Cortex of kidney (tissue), 1 donor: ENCODE data around the gene TGM5.
"Not testable (repeated sequence)": the region's sequence is repeated elsewhere in the genome, so short reads cannot be mapped to it uniquely, and the experiment has no call there.

Experiments
- DNase-seq: peaks from one replicate; lab custom pipeline; 2025; lab: John Stamatoyannopoulos, UW

Gene TGM5

DNA sequence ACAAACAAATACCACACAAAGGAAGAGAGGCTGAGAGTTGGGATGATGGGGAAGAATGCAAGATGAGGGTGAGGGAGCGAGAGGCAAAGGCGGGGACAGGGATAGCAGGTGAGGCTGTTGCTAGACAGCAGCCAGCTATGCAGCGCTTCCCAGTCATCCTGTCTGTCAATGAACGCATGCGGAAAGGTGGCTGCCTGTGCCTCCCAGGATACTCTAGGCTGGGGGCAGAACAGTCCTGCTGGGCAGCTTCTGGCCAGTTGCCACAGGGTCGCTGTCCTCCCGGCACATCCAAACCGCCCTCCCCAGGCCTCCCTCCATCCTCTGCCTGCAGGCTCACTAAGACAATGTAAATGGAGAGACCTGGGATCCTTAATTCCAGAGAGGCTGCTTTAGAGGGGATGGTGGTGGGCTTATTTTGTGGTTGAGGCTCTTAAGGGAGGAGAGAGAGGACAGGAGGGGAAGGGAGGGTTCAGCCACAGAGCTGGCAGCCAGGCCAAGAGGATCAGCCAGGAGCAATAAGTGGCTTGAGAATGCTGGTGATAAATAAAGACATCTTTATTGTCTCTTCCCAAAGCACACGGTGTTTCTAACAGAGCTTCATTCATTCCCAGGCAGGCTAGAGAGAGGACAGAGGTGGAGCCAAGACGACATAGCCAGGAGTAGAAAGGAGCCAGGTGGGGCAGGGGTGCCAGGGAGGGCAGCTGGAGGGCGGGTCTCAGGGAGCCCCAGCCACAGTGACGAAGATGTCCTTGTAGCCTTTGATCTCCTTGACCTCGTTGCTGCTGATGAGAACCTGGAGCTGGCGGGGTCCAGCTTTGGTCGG lies 9.2 kb upstream of the TGM5 start:
- no peak for DNase-seq

DNA sequence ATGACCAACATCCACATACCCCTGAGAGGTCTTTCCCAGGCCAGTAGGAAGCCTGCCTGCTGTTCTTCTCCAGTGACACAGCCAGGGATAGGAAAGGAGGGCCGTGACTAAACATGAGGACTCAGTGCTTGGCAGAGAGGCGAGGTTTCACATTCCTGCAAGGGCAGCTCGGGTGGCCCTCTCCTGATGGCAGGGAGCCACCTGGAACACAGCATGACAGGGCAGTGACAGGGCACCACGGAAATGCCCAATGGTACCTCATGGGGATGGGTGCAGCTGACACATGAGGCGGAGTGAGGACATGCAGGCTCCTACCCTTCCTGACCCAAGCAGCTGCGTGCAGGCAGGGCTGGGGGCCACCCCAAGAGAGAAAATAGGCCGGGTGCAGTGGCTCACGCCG lies 7.4 kb upstream of the TGM5 start:
- DNase-seq: no peak

DNA sequence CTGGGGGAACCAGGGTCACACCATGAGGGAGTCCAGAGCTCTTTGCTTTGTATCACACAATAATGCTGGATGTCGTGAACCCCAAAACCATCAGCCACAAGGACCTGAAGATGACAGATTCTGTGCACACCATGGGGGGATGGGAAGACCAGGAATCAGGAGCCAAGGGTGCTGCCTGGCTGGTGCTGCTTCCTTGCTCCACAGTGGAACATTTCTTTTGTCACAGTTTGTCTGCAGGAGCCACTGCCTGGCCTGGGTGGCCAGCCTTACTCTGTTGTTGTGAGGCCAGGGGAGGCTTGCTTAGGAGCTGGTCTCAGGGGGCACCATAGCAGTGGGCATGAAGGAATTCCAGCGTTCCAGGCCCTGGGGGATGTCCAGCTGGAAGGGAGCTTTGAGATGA lies 6.5 kb upstream of the TGM5 start:
- DNase-seq: no peak

DNA sequence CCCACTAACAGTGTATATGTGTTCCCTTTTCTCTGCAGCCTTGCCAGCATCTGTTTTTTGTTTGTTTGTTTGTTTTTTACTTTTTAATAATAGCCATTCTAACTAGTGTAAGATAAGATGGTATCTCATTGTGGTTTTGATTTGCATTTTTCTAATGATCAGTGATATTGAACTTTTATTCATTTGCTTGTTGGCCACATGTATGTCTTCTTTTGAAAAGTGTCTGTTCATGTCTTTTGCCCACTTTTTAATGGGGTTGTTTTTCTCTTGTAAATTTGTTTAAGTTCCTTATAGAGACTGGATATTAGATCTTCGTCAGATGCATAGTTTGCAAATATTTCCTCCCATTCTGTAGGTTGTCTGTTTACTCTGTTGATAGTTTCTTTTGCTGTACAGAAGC lies 5.2 kb upstream of the TGM5 start:
- not testable (repeated sequence) for DNase-seq

DNA sequence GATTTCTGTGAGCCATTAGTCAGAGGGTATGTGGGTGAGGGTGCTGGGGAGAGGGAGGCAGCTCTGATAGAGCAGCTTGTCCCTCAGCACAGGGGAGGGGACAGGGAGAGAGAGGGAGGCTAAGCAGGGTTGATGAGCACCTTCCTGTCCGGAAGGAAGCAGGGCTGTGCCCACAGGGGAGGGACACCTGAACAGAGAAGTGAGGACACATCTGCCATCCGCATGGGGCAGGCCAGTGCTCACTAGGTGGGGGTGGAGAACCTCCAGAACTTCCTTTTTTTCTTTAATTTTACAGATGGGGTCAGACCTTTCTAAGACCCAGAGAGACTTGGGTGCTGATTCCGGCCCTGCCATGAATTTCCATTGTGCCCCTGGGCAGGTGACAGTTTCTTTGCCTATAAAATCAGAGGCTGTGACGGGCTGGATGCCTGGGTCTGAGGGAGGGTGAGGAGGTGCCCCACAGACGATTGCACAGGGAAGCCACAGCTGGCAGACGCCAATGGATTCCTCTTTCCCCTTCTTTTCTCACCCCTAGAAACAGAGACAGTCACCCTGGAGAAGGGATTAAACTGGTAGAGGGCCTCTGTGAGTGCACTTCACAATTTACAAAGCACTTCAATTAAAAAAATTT lies 4.1 kb upstream of the TGM5 start:
- DNase-seq: no peak

DNA sequence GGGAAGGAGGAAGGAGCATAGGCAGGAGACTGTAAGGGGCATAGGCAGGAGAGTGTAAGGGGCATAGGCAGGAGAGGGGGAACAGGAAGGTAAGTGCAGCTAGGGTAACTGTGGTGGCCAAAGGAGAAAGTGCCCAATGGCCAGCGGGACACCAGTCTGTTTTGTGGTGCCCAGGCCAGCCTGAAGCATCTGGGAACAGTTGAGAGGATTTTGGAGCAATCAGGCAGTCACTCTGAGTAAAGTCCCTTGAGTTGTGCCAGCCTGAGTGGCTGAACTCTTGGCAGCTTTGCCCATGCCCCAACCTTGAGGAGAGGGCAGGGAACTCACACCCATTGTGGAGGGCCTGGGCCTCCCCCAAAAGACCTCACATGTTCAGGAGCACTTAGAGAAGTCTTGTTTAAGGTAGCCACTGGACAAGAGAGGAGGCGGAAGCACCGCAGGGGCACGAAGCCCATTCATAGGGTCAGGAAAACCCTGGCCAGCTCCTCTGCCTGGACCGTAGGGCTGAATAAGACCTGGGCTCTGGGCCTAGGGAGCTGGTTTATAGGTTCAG lies 3.5 kb upstream of the TGM5 start:
- no peak for DNase-seq

DNA sequence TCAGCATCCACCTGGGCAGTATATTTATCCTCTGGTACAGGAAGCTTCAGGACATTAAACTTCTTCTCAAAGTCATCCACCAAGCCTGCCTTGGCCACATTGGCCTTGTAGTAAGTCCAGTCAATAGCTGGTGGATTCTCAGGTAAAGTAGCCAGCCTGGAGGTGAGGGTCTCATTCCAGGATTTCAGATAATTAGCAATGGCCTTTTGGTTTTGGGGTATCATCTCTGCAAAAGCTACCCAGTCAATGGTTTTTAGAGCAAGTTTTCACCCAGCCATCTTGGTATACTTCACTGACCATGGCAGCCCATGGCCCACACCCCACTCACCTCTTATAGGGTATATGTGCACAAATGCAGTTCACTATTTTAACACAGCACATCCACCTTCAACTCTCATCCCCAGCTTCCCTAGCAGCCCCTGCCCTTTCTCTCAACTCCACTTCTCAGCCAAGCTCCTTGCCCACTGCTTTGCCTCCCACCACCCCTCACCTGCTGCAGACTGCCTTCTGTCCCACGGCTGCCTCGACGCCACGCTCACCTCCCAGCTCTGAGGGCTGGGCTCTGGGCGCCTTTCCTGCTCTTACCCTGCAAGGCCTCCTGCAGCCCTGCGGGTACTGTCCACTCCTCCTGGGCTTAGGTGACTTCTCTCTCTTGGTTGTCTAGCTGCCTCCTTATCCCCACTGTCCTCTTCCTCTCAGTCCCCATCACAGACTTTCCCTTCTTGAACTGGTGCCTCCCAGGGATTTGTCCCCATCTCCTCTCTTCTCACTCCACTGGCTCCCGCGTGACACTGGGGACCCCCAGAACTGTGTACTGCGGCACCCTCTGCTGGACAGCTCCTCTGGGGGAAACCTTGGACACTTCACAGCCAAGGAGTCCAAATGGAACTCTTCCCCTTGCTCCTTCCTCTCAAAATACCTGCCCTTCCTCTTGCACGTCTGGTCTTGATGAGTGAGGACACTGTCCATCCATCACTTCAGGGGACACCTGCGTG lies 1.7 kb upstream of the TGM5 start:
- no peak for DNase-seq

DNA sequence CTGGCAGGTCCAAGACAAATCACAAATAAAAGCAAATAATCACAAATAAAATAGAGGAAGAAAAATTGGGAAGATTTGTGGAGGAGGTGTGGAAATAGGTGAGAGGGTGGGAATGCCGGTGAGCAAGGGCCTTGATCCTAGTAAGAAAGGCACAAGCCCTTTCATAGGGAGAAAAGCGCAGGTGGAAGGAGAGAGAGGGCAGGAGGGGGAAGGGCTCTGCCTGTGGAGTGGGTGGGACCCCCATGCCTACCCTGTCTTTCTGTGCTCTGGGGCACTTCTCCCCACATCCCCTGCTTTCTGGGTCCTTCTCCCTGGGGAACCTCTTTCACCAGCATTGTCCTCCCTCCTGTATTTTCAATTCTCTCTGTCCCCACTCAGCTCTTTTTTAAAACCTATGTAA lies 711 bp upstream of the TGM5 start:
- DNase-seq: no peak

DNA sequence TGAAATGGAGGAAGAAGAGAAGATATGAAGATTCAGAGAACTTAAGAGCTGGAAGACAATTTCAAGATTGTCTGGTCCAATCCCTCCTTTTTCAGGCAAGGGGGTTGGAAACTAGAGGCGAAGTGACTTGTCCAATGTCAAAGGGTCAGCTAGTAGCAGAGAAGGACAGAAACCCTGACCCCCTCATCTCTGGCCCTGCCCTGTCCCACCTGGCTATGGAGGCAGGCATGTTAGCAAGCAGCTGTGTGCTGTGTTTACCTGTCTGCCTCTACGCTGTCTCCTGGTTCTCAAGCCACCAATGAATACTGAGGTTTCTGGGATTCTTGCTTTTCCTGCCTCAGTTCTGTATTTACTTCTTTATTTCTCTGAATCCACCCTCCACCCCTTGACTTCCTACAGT lies 342 bp downstream of the TGM5 start:
- no peak for DNase-seq

DNA sequence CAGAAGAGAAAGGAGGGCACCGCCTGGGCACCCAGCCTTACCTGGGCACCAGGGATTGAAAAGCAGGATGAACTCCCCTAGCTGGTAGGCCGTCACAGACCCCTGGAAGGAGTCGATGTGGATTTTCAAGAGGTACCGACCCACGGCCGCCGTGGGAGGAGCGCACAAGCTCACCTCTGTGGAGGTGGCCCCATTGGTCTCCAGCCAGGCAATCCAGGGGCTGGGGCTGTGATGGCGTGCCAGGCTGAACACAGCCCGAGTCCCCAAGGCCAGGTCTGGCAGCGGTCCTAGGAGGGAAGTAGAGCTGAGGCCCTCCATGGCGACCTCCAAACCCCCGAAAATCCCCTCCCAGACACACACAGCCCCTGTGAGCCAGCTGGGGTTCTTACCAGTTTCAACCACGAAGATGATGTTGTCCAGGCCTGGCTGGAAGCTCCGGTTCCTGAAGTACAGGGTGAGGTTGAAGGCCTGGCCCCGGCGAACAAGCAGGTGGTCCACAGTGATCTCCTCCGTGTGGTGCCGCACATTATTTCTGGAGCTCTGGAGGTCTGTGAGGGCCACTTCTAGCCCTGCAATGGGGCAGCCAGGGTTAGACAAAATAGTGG lies 6.6 kb downstream of the TGM5 start:
- DNase-seq: no peak

DNA sequence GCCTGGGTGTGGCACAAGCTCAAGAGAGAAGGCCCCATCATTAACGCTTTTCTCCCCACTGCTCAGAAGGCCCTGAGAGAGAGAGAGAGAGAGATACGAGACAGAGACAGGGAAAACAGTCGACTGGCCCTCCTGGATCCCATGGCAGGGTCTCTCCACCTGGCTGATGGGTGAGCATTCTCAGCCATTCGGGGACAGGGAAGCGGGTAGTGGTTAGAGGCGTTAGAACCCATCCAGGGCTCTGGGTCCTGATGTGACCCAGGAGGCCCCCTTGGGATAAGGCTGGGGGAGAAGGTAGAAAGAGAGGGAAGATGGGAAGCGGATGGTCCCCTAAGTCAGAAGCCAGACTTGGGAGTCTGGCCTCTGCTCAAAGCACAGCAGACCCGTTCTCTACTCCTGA lies 7.9 kb downstream of the TGM5 start:
- no peak for DNase-seq

DNA sequence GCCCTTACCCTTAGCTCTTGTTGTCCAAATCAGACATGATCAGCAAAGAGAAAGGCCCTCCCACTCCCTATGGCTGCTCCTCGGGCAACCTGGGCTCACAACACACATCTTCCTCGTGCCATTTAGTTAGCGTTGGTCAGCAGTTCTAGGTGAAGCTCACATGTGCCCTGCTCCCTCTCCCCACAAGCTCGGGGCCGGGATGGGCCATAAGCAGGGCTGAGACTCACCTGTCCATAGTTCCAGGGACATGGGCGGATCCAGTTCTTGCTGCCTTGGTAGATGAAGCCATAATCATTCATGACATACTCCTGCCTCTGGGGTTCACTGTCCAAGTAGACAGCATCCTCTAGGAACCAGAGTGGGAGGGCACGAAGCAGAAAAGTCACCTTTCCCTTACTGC lies 10.4 kb downstream of the TGM5 start:
- DNase-seq: no peak

DNA sequence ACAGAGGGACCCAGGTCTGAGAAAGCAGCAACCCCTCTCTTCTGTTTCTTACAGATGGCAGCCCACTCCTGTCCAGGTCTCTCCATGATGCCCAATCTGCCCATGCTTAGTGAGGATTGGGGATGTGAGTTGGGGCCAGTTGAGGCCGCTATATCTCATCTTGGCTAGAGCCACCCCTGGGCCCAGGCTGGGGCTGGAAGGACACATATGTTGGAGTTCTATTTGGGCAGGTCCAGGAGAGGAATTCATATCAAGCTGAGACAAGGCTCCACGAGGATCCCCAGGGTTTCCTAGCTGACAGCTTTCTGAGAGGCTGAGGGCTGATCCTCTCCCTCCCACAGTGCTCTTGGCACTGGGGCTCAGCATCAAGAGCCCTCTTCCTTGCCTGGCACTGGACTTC lies 11.4 kb downstream of the TGM5 start:
- DNase-seq: no peak

DNA sequence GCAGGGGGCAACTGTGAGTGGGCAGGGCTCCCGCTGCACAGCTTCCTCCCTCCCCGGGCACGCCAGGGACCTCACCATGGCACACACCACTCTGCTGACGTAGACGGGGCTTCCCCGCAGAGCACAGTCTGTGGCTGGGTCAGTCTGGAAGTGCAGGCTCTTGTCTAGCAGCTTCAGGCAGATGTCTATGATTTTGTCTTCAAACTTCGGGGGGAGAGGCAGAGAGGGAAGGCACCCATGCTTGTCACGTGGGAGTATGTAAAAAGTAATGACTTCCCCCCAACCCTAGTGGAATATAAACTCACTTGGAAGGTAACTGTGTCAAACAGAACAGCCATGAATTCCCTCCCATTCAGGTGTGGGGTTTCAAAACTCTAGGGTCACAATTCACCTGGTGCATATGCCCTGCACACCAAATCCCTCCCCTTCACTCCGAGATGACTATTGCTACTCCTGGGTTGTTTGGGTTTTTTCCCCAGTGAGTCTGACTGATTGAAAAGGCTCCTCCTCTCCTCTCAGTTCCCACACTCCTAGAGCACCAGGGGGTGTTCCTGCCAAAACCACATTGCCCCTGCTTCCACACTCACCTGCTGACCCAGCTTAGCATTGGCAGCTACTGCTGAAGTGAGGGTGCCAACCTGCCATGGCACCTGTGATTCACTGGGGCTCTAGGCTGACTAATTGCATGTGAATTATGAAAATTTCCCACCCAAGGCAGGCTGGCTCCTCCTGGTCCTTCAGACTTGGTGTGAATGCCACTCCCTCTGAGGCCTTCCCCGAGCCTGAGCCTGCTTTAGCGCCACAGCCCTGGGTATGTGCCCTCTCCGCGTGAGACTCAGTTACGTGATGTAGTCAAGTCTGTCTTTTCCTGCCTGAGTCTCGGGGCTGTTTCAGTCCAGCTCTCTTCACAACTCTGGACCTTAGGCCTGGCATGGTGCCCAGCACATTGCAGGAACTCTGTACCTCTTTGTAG lies 13.0 kb downstream of the TGM5 start:
- DNase-seq: no peak

DNA sequence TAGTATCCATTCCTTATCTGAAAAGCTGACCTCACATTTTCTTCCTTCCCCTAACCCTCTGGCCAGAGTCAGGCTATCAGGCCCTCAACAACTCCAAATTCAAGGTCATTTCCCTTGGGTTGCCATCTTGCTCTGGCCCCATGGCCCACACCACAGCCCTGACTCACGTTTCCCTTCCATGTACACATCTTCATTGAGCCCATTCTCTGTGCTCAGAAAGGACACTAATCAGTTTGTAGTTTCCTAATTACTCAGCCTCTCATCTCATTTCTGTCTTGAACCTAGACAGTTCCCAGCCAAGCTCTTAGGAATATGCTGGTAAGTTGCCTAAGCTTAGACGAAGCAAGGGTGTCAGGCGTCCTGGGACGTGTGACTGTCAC lies 14.9 kb downstream of the TGM5 start:
- no peak for DNase-seq

DNA sequence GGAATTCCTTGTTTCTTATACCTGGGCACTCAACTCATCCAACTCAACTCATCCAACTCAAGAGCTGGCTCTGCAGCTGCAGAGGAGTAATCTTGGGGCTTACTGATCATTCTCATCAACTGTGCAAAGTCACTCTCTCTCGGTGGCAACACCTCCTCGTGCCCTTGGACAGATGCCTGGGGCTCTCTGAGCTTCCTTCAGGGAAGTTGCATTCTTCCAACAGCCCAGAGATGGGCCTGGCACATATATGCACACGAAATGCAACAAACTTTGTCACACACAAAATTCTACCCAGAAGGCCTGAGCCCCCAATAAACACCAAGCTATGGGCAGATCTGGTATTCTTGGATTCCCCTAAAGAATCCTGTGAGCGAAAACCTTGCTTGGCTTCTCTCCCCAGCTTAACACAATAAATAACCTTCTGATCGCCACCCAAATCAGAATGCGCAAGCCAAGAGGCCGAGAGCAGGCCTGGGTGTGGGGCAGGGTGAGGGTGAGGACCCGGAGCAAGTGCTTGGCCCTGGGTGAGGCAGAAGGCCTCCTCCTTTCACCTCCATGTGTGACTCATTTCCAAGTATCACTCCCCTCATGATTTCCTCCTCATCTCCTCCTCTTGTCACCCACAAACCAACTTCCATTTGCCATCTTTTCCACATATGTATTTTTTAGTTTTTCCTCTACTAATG lies 15.4 kb downstream of the TGM5 start:
- DNase-seq: no peak

DNA sequence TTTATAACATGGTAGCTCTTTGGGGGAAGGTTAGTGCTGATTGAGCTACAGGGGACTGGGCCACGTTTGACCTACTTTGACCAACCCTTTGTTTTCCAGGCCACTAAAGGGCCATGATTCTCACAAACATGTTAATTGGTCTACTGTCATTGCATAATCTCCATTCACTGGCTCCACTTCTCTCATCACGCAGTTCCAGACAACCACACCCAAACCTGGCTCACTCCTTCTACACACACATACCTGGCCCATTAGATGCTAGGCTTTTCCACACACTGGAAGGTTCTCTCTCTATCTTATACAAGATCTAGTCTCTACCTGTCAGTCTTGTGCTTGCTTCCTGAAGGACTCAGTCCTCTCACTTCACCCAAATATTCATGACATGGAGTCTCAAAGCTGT lies 15.9 kb downstream of the TGM5 start:
- DNase-seq: no peak

DNA sequence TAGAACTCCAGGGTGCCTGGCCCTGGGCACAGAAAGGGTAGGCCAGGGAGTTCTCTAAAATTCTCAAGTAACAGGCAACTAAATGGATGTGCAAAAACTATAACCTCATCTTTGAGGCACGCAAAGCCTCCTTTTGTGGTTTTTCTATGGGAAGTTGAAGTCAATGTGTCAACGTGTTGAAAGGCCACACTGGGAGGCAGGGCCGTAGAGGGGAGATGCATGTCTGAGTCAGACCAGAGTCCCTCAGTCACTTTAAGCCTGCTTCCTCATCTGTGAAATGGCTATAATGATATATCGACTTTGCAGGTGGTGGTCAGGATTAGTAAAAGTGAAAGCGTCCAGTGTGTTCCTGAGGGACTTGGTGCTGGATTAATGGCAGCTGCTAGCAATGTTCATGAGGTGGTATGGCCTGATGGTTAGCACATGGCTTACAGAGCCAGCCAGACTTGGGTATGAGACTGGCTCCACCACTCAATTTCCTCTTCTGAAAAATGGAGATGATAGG lies 17.0 kb downstream of the TGM5 start:
- no peak for DNase-seq

DNA sequence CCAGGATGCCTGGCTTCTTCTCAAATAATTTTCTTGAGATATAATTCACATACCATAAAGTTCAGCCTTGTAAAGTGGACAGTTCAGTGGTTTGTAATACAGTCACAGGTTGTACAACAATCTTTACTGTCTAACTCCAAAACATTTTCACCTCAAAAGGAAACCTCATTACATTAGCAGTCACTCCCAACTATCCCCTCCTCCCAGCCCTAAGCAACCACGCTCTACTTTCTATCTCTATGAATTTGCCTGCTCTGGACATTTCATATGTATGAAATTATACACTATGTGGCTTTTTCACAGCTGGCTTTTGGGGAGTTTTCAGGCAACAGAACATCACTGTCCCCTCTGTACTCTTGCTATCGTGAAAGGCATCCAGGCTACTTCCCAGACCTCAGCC lies 17.5 kb downstream of the TGM5 start:
- DNase-seq: no peak

DNA sequence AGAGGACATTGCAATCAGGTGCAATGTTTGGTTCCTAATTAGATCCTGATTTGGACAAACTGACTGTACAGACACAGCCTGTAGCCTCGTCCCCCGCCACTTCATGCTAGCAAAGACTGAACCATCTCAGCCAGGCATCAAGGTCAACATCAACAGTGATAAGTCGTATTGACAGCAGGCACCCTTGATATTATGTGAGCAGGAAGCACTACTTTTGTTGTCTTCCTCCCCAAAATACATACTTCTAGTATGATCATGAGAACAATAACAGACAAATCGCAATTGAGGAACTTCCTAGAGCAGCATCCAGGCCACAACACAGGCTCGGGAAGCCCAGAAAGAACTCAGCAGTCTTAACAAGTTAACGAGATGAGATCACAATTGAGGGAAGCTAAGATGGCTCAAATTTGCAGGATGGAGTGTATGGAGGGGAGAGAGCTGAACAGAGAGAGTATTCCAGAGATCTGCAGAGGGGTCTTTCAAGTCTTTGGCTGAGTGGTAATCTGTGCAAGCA lies 20.4 kb downstream of the TGM5 start:
- no peak for DNase-seq
